Measurements from ENCODE around the gene RAD51D. TPM values are rescaled to one million over a fixed set of nuclear protein-coding genes. Genes with fewer than 3 reads are reported as not detected.

RAD51D gene
- total RNA-seq, 1 experiment from 2014 or later, result 11.8 TPM

Other genes starting within 250 kb of the RAD51D start
- gene CCT6B, start 158.4 kb downstream of the RAD51D start, total RNA-seq (2014; rRNA removed; shearing (Covaris generic)), result 1.9 and 2.9 TPM in 2 replicates
- gene ZNF830, start 158.3 kb downstream of the RAD51D start, total RNA-seq (2014; rRNA removed; shearing (Covaris generic)), result 10.8 and 11.1 TPM in 2 replicates
- 23.6 and 31.9 TPM in 2 replicates for gene LIG3, start 139.3 kb downstream of the RAD51D start, total RNA-seq (2014; rRNA removed; shearing (Covaris generic))
- 18.5 and 20.7 TPM in 2 replicates for gene RFFL, start 56.2 kb downstream of the RAD51D start, total RNA-seq (2014; rRNA removed; shearing (Covaris generic))
- gene FNDC8, start 1.8 kb upstream of the RAD51D start, total RNA-seq (2014; rRNA removed; shearing (Covaris generic)), result 0.25 TPM in 1 of 2 replicates, not detected in the other
- 17.6 and 20.2 TPM in 2 replicates for gene NLE1, start 22.4 kb upstream of the RAD51D start, total RNA-seq (2014; rRNA removed; shearing (Covaris generic))
- not detected in 2 replicates for gene UNC45B, start 28.0 kb upstream of the RAD51D start, total RNA-seq (2014; rRNA removed; shearing (Covaris generic))
- gene SLC35G3, start 74.5 kb upstream of the RAD51D start, total RNA-seq (2014; rRNA removed; shearing (Covaris generic)), result not detected in 2 replicates
- 28.8 and 35.1 TPM in 2 replicates for gene SLFN5, start 123.2 kb upstream of the RAD51D start, total RNA-seq (2014; rRNA removed; shearing (Covaris generic))